ENCODE measurements around the gene PREPL. TPM values are rescaled to one million over a fixed set of nuclear protein-coding genes. Genes with fewer than 3 reads are reported as not detected.

Gene PREPL
- total and polyA plus RNA-seq, 5 experiments from 2014 or later = 17.7 to 48.5 (median 20.8) TPM

DNA sequence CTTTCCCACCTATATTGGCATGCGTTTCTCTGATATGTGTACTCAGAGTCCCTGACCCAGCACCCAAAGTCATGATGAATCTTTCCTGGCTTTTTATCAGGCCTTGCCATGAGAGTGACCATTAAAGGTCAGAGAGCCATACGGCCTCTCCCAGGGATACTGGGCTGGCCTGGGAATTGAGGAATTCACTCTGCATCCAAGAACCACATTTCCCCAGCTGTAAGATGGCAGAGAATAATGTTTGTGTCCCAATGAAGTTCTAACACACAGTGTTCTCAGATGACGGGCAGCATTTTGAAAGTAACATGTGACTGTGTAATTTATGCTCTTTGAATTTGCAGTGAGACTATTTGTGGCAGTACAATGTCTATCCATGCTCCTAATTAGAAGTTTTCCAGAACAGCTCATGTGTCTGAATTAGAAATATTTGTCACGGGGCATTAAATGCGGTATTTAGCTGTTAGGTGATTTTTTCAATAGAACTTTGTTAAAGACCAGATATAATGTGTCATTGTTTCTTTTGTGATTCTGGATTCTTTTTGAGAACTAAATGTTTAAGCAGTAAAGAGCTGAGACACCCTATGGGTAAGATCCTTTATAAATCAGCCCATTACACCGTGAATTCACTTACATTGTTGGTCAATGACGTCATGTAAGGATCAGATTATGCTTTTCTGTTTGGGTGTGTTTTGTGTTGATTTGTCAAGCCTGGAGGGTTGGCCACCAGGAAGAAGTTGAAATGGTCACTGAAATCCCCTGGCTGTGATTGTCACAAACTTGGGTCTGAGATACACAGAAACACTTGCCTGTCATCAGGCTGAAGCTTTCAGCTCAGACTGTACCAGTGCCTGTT is 93.3 kb downstream of the PREPL start:
- Mint-ChIP-seq H3K4me3 (no peak overlapping the region), H3K9me3 (peaks cover 0 to 6% (median 0%) of the 10 kb centered on the region in 9 donors), H3K36me3 (no peaks in the 10 kb centered on the region), H3K27me3 (no peaks in the 10 kb centered on the region), H3K4me1 (no peaks in the 10 kb centered on the region), H3K27ac (no peak overlapping the region)
- no peak for ATAC-seq
- POLR2A ChIA-PET = no interaction called here
- DNase-seq = no peak

Other genes starting within 250 kb of the PREPL start
- gene PPM1B, start 192.6 kb downstream of the PREPL start, total RNA-seq = 10 to 100 TPM; 76.7 to 88.0 TPM
- 10 to 100 TPM; 43.3 to 54.5 (median 51.2) TPM for gene PPM1B, start 192.6 kb downstream of the PREPL start, polyA plus RNA-seq
- gene SLC3A1, start 86.0 kb downstream of the PREPL start, total RNA-seq = 1 to 10 TPM in 1 of 2 experiments, under 1 TPM in 1; 0.49 to 1.2 TPM
- gene SLC3A1, start 86.0 kb downstream of the PREPL start, polyA plus RNA-seq = under 1 TPM; 0.21 to 0.24 (median 0.24) TPM
- 10 to 100 TPM; 17.1 to 20.5 TPM for gene CAMKMT, start 453 bp upstream of the PREPL start, total RNA-seq
- 10 to 100 TPM; 17.8 to 22.9 (median 20.8) TPM for gene CAMKMT, start 453 bp upstream of the PREPL start, polyA plus RNA-seq